ENCODE measurements around the gene PANX2.
"Not testable (repeated sequence)": the region's sequence is repeated elsewhere in the genome, so short reads cannot be mapped to it uniquely, and the experiment has no call there.

Gene PANX2

GRCh38 chr22:50170453-50171318 is at the start of gene PANX2:
PANX2 (plus strand) TSS chr22:50170731; CDS start chr22:50170731, 0 bp downstream.
- no peak for DNase-seq (ENCODE audit: low read depth)

GRCh38 chr22:50121202-50121740 is 49.3 kb upstream of the PANX2 start:
- no peak for DNase-seq (ENCODE audit: low read depth)

- DNase-seq (ENCODE audit: low read depth): no peak
Observed at GRCh38 chr22:50123119-50123518, 47.4 kb upstream of the PANX2 start.

- DNase-seq (ENCODE audit: low read depth): no peak
Observed at GRCh38 chr22:50125029-50125428, 45.5 kb upstream of the PANX2 start.

GRCh38 chr22:50129121-50129736 is 41.3 kb upstream of the PANX2 start:
- peak; percentile 53 for DNase-seq (ENCODE audit: low read depth)

- DNase-seq (ENCODE audit: low read depth): no peak
Observed at GRCh38 chr22:50131894-50132293, 38.6 kb upstream of the PANX2 start.

GRCh38 chr22:50134481-50134880 is 36.0 kb upstream of the PANX2 start:
- no peak for DNase-seq (ENCODE audit: low read depth)

- DNase-seq (ENCODE audit: low read depth): no peak
Observed at GRCh38 chr22:50136581-50137015, 33.9 kb upstream of the PANX2 start.

- DNase-seq (ENCODE audit: low read depth): not testable (repeated sequence)
Observed at GRCh38 chr22:50137277-50137676, 33.3 kb upstream of the PANX2 start.

GRCh38 chr22:50138041-50138440 is 32.5 kb upstream of the PANX2 start:
- no peak for DNase-seq (ENCODE audit: low read depth)

GRCh38 chr22:50138988-50139387 is 31.5 kb upstream of the PANX2 start:
- no peak for DNase-seq (ENCODE audit: low read depth)

- DNase-seq (ENCODE audit: low read depth): no peak
Observed at GRCh38 chr22:50139843-50140415, 30.6 kb upstream of the PANX2 start.

- DNase-seq (ENCODE audit: low read depth): no peak
Observed at GRCh38 chr22:50140615-50141014, 29.9 kb upstream of the PANX2 start.

- DNase-seq (ENCODE audit: low read depth): no peak
Observed at GRCh38 chr22:50141462-50141861, 29.1 kb upstream of the PANX2 start.

- DNase-seq (ENCODE audit: low read depth): no peak
Observed at GRCh38 chr22:50141891-50142363, 28.6 kb upstream of the PANX2 start.

GRCh38 chr22:50143096-50143495 is 27.4 kb upstream of the PANX2 start:
- DNase-seq (ENCODE audit: low read depth): no peak

- no peak for DNase-seq (ENCODE audit: low read depth)
Observed at GRCh38 chr22:50144005-50144614, 26.4 kb upstream of the PANX2 start.

- no peak for DNase-seq (ENCODE audit: low read depth)
Observed at GRCh38 chr22:50145721-50146438, 24.7 kb upstream of the PANX2 start.

GRCh38 chr22:50146439-50147238 is 23.9 kb upstream of the PANX2 start:
- DNase-seq (ENCODE audit: low read depth): peak; percentile 68
